Prostate gland (tissue), 2 donors: ENCODE results near the gene F2R.

Experiments used
- POLR2A ChIP-seq: fragments of 450-650 bp; IDR thresholded peaks from one replicate; pipeline ENCODE4 v1.6.1; 2016; ENCODE audit warnings: antibody characterized with exemption, mild to moderate bottlenecking
- POLR2AphosphoS5 ChIP-seq: sonication (generic); formaldehyde crosslinking; IDR thresholded peaks from one replicate; pipeline ENCODE4 v1.6.1; 2017; ENCODE audit warnings: antibody characterized with exemption
- TF ChIP-seq, protein P1 (sequence below), 4 experiments: fragments of 200-600 bp in 2 of 4; fragments of 450-650 bp in 2 of 4; sonication (generic) in 2 of 4; IDR thresholded peaks; 1 replicate in 3 of 4; 2 replicates in 1 of 4; pipeline ENCODE4 v1.5.1; 2016 to 2019; ENCODE audit warnings: antibody characterized with exemption in 4 of 4, mild to moderate bottlenecking in 2 of 4, moderate library complexity in 2 of 4

DNA sequence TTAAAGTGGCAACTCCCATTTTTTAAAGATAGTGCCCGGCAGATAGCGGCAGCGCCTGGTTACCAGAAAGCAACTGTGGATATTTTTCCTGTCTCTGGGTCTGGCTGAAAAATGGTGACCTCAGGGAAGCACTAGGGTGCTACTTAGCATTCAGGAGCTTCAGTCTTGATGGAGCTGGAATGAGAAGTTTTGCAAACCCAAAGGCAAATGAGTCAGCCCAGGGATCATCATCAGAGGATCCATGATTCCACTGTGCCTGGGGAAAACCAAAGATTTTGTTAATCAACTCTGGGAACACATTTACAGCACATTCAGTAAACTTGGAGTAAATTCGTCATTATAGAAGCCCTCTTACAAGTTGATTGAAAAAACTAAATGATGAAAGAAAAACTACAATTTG, 26.7 kb downstream of the F2R start:
- TF ChIP-seq, protein P1, sequence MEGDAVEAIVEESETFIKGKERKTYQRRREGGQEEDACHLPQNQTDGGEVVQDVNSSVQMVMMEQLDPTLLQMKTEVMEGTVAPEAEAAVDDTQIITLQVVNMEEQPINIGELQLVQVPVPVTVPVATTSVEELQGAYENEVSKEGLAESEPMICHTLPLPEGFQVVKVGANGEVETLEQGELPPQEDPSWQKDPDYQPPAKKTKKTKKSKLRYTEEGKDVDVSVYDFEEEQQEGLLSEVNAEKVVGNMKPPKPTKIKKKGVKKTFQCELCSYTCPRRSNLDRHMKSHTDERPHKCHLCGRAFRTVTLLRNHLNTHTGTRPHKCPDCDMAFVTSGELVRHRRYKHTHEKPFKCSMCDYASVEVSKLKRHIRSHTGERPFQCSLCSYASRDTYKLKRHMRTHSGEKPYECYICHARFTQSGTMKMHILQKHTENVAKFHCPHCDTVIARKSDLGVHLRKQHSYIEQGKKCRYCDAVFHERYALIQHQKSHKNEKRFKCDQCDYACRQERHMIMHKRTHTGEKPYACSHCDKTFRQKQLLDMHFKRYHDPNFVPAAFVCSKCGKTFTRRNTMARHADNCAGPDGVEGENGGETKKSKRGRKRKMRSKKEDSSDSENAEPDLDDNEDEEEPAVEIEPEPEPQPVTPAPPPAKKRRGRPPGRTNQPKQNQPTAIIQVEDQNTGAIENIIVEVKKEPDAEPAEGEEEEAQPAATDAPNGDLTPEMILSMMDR (IDR thresholded peaks at IDR 0.05) = no peak
- TF ChIP-seq POLR2AphosphoS5 (no peak), POLR2A (no peak)
